ENCODE measurements around the gene LIN7A. TPM values are rescaled to one million over a fixed set of nuclear protein-coding genes. Genes with fewer than 3 reads are reported as not detected.

Gene LIN7A
- total RNA-seq, 1 experiment from 2014 or later, result not detected

GRCh38 chr12:80813820-80814219, 123.9 kb downstream of the LIN7A start:
- Histone ChIP-seq H3K27me3 (ENCODE audit: control insufficient read depth, insufficient read depth, low read length) (no peaks in the 10 kb centered on the region), H3K9me3 (ENCODE audit: control insufficient read depth, insufficient read depth, low read depth, low read length) (no peaks in the 10 kb centered on the region), H3K4me1 (ENCODE audit: control insufficient read depth, insufficient read depth, low read length) (no peaks in the 10 kb centered on the region), H3K36me3 (ENCODE audit: control insufficient read depth, insufficient read depth, low read length) (no peaks in the 10 kb centered on the region), H3K27ac (ENCODE audit: low read length) (no peak overlapping the region), H3K4me3 (ENCODE audit: low read depth in 2 of 2, low read length in 2 of 2) (no peak overlapping the region)
- ChIA-PET CTCF (no interaction called here), POLR2A (no interaction called here)
- in situ Hi-C loops (cut with HindIII; ENCODE audit: low pct_unique_long_range_greater_than_20kb, low sequenced_read_pairs) (no loop called here), intact Hi-C loops (cut with micrococcal nuclease; ENCODE audit: unreplicated experiment) (no loop called here)
- ATAC-seq (no peak), DNase-seq (ENCODE audit: low read depth, low spot score) (no peak)
- TF ChIP-seq TCF7L2 (IDR thresholded peaks at IDR 0.05; ENCODE audit: low read depth, low read length) (no peak), POLR2AphosphoS5 (IDR thresholded peaks at IDR 0.05; ENCODE audit: low read depth, low read length) (no peak), CTCF (IDR thresholded peaks at IDR 0.05) (no peak)
- BruUV-seq (replicated peaks), result no TSS peak

DNA sequence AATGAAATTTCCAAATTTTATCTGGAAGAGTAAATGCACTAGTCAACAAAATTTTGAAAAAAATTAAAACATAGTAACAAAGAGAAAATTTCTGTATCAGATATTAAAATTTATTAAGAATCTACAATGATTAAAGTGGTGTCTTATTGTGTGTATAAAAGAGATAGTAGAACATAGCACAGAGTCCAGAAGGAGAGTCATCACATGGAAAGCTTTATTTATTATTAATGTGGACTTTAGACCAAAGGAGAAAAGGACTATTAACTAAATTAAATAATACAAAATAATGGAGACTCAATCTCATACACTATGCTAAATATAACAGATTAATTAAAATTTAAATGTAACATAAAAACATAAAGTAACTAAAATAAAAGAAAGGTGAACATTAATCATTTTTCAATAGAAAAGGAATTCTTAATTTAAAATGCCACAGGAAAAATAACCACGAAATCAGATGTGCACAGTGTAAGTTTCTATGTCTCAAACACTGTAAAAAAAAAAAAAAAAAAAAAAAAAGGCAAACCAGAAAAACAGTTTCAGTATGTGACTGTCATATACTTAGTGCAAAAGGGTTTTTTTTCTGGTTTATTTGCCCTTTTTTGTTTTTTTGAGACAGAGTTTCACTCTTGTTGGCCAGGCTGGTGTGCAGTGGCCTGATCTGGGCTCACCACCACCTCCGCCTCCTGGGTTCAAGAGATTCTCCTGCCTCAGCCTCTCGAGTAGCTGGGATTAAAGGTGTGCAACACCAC, 125.6 kb downstream of the LIN7A start:
- ATAC-seq, result no peak
- Histone ChIP-seq H3K4me3 (ENCODE audit: low read depth in 2 of 2, low read length in 2 of 2) (no peak overlapping the region), H3K36me3 (ENCODE audit: control insufficient read depth, insufficient read depth, low read length) (no peaks in the 10 kb centered on the region), H3K27me3 (ENCODE audit: control insufficient read depth, insufficient read depth, low read length) (no peaks in the 10 kb centered on the region), H3K9me3 (ENCODE audit: control insufficient read depth, insufficient read depth, low read depth, low read length) (no peaks in the 10 kb centered on the region), H3K27ac (ENCODE audit: low read length) (no peak overlapping the region), H3K4me1 (ENCODE audit: control insufficient read depth, insufficient read depth, low read length) (no peaks in the 10 kb centered on the region)
- intact Hi-C loops (cut with micrococcal nuclease; ENCODE audit: unreplicated experiment), result no loop called here
- POLR2A ChIA-PET, result no interaction called here
- BruUV-seq (replicated peaks), result no TSS peak
- no peak for DNase-seq (ENCODE audit: low read depth, low spot score)
- CTCF ChIA-PET, result no interaction called here
- in situ Hi-C loops (cut with HindIII; ENCODE audit: low pct_unique_long_range_greater_than_20kb, low sequenced_read_pairs), result no loop called here
- TF ChIP-seq POLR2AphosphoS5 (IDR thresholded peaks at IDR 0.05; ENCODE audit: low read depth, low read length), result no peak
- no peak for TF ChIP-seq TCF7L2 (IDR thresholded peaks at IDR 0.05; ENCODE audit: low read depth, low read length)
- TF ChIP-seq CTCF (IDR thresholded peaks at IDR 0.05), result no peak
- TF ChIP-seq, protein P1, sequence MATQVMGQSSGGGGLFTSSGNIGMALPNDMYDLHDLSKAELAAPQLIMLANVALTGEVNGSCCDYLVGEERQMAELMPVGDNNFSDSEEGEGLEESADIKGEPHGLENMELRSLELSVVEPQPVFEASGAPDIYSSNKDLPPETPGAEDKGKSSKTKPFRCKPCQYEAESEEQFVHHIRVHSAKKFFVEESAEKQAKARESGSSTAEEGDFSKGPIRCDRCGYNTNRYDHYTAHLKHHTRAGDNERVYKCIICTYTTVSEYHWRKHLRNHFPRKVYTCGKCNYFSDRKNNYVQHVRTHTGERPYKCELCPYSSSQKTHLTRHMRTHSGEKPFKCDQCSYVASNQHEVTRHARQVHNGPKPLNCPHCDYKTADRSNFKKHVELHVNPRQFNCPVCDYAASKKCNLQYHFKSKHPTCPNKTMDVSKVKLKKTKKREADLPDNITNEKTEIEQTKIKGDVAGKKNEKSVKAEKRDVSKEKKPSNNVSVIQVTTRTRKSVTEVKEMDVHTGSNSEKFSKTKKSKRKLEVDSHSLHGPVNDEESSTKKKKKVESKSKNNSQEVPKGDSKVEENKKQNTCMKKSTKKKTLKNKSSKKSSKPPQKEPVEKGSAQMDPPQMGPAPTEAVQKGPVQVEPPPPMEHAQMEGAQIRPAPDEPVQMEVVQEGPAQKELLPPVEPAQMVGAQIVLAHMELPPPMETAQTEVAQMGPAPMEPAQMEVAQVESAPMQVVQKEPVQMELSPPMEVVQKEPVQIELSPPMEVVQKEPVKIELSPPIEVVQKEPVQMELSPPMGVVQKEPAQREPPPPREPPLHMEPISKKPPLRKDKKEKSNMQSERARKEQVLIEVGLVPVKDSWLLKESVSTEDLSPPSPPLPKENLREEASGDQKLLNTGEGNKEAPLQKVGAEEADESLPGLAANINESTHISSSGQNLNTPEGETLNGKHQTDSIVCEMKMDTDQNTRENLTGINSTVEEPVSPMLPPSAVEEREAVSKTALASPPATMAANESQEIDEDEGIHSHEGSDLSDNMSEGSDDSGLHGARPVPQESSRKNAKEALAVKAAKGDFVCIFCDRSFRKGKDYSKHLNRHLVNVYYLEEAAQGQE (IDR thresholded peaks at IDR 0.05; ENCODE audit: insufficient read depth in 1 of 2, low read depth in 2 of 2, low read length in 1 of 2), result no peak
- no peak for TF ChIP-seq SIN3A (IDR thresholded peaks at IDR 0.05; ENCODE audit: borderline replicate concordance, insufficient read depth, low read depth, low read length)

Data from Panc1 (cell line).